HG02840 (cell line): ENCODE measurements around the gene GSN.

ENCODE experiments used
- ATAC-seq: cut with Tn5 transposase; IDR thresholded peaks from one replicate; pipeline ENCODE4 v1.9.1; 2021; ENCODE audit warnings: mild to moderate bottlenecking, moderate library complexity, moderate number of reproducible peaks; ENCODE audit not compliant: unreplicated experiment, low FRiP score

The GSN gene

GRCh38 chr9:121271368-121272341, 3.7 kb downstream of the GSN start:
- ATAC-seq: no peak

DNA sequence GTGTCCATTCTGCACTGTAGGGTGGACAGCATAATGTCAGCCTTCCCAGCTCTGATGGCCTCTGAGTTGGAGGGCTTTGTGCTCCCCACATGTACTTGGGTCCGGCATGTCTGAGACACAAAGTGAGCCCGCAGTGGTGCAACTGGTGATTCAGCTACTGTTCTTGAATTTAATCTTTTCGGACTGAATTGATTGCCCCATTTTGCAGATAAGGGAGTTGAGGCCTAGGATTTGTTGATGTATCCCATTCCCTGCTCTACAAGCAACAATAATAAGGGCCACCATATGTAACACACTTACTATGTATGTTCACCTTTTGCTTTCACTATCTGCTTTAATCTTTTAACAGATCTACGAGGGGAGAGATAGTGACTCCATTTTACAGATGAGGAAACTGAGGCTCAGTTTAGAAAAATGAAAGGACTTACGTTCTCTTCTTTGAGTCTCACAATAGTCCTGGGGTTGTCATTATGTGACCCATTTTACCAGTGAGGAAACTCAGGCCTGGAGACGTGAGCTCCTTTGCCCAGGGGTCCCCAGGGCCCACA, 4.5 kb downstream of the GSN start:
- ATAC-seq: no peak

DNA sequence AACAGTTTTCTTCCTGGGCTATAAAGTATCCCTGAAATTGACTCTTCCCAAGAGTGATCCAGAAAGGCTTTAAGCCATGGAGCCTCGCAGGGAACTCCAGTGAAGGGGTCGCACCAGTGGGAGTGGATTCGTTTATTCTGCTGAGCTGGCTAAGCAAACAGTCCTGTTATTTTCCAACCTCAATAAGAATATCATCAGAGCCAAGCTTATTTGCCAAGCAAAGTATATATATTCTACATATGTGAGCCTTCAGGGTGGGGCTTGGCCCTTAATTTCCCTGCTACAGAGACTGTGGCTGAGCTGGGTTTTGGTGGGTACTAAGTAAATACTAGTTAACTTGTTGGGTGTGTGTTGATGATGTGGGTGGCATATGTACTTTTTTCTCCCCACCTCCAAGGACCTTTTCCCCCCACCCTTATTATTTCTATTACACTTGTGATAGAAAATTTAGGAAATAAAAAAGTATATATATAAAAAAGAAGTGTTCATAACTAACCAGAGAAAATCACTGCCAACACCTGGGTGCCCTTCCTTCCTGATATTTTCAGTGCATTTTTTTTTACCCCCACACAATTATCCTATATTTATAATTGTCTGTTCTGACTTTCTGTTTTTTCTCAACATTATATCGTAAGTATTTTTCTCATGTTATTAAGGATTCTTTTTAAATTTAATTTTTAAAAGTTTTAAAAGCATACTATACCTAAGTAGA, 5.3 kb downstream of the GSN start:
- ATAC-seq: no peak

DNA sequence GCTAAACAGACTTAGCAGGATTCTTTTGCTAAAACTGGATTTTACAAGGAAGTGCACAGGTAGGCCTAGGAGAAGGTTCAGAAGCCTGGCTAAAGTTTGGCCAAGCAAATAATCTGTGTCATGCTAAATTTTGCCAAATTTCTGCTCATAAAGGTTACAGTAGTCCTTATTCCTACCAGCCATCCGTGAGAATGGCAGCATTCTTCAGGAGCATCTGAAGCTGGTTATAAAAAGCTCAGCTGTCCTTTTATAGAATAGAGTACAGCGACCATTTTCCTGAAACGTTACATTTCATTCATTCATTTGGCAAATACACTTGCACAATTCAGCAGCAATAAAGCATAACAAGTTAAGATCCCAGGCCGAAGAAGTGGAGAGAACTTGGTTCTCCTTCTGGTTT, 6.9 kb downstream of the GSN start:
- ATAC-seq: no peak

GRCh38 chr9:121275781-121276658, 8.1 kb downstream of the GSN start:
- no peak for ATAC-seq

DNA sequence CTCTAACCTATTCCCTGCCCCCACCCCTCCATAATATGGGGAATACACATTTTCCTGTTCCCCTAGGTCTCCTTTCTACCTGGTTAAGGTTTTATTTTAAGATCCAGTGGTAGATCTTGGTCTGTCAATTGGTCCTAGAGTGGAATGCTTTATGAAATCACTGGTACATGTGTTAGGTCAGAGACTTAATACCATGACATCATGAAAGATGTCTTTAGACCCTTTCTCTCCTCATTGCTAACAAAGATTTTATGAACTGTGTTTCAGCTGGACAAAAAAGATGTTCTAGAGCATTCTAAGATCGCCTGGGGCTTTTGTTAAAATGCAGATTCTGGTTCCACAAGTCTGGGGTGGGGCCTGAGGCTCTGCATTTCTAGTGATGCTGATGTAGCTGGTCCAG, 9.1 kb downstream of the GSN start:
- ATAC-seq: no peak

- no peak for ATAC-seq
These were observed 9.7 kb downstream of the GSN start for GRCh38 chr9:121277518-121278295.

GRCh38 chr9:121278477-121279261, 10.7 kb downstream of the GSN start:
- ATAC-seq: no peak

DNA sequence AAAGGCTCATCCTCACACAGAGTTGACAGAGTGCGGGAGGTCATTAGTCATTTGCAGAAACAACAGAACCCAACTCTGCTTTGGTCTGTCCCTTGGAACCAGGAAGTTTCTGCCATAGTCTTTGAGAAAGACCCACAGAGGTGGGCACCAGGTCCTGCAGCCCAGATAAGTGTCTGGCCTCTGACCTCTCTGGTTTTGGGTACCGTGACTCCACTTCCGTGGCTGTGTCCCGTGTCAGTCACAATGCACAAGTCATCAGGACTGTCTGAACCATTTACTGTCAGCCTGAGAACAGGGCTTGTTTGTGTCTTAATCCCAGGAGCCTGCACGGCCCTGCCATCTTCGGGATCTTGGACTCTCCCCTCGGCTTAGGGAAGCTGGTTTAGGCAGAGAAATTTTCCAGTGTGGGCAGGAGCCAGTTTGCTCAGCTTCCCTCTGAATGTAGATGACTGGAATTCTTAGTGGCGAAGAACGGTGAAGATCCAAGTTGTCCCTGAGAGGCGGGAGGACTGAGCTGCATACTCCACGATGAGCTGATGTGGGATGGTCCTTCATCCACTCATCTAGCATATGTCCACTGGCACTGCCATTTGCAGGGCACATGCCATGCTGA, 11.9 kb downstream of the GSN start:
- no peak for ATAC-seq

- no peak for ATAC-seq
These were observed 13.0 kb downstream of the GSN start for GRCh38 chr9:121280715-121281613.

DNA sequence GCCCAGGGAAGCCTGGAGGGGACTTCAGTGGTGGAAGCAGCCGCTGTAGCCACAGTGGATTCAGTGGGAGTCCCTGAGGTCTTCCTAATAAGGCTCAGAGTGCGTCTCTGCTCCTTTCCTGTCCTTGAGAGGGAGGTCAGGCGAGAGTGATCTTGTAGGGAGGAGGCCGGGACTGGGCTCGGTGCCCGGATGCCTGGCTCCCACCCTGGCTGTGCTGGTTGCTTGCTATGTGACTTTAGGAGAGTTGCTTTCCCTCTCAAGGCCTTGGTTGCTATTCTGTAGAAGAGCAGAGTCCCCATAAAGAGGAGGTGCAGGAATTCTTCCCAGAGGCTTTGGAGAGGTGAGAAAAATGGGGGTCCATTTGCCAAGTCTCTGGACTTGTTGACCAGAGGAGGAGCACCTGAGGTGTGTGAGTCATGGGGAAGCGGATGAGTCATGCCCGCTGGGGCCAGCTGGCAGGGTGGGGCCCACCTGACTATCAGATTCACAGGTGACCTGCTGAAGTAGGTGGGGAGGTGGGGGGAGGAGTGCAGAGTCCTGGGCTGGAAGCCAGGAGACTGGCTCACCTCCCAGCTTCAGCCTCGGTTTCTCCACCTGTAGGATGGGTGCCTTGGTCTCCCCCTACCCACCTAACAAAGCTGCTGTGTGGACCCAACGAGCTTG, 13.8 kb downstream of the GSN start:
- ATAC-seq: no peak

- ATAC-seq: no peak
These were observed 14.5 kb downstream of the GSN start for GRCh38 chr9:121282277-121283079.

- ATAC-seq: no peak
These were observed 15.1 kb downstream of the GSN start for GRCh38 chr9:121283080-121283398.

DNA sequence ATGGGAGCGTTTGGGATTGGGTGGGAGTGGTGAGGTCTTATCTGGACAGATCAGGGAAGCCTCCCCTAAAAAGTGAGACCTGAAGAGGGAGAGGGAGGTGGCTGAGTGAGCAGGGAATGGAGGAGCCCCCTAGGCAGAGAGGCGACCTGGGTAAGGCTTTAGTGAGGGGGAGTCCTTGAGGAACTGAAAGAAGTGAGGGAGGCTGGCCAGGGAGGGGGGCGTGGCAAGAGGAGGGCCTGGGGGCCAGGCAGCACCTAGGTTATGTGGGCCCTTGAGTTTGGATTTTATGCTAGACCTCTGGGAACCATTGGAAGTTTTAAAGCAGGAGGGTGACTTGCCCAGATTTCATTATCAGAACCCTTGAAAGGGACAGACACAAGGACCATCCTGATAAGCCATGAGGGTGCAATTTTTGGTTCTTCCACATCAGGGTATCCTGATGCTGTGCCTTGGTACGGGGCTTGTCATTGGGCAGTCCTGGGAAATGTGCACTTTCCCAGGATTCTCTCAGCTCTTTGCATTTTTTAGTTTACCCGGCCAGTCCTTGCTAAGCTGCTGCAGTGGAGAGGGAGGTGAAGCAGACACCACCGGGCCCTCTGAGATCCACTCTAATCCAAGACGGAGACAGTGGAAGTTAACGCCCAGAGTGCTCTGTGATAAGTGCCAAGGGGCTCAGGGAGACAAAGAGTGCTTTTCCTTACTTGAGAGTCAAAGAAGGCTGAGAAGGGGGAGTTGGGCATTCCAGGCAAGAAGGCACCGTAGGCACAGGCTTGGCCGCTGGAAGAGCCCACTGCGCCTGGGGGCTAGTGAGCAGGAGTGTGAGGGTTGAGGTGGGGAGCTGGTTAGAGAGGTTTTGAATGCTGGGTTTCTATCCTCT, 16.1 kb downstream of the GSN start:
- ATAC-seq: no peak

GRCh38 chr9:121284733-121285451, 16.9 kb downstream of the GSN start:
- no peak for ATAC-seq
